ENCODE data around the gene DDX54. TPM values are rescaled to one million over a fixed set of nuclear protein-coding genes. Genes with fewer than 3 reads are reported as not detected.

Gene DDX54
- total RNA-seq, 1 experiment from 2014 or later, result 80.1 TPM

DNA sequence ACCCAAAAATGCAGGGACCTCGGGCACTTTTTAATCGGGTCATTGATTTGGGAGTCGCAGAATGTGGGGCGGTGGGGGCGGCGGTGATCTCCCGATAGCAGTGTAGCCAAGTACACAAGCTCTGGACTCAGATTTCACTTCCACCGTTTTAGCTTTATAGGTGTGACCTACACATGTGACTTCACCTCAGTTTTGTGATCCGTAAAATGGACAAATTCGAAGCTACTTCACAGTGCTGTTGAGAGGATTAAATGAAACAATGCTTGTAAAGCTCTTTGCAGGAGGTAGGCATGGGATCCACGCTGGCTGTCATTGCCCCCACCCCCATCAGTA lies 721 bp upstream of the DDX54 start:
- peaks cover 14% of the 10 kb centered on the region for H3K36me3 ChIP-seq (ENCODE audit: low read depth)
- ChIA-PET CTCF (interaction anchor here (0.5 to 0.6 kb wide), 2 partner anchors 11 to 85 kb away, joined by 3 to 8 read pairs; no protein-coding TSS in a partner anchor), POLR2A (ENCODE audit: unreplicated experiment) (interaction anchor here (0.6 to 0.7 kb wide), 2 partner anchors 35 to 40 kb away, joined by 3 to 5 read pairs; partner anchors contain the start of gene TPCN1)

DNA sequence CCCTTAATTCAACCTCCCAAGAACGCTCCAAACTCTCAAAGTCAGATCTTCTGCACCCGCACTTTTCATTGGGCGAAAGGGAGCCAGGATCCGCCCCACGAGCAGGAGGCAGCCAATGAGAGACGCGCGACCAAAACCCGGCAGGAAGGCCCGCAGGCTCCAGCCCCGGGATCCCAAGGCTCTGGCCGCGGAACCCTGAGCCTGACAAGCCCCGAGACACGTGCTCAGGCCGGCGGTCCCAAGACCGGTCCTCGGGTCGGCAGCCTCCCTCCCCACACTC lies 438 bp downstream of the DDX54 start:
- TF ChIP-seq, protein P1, sequence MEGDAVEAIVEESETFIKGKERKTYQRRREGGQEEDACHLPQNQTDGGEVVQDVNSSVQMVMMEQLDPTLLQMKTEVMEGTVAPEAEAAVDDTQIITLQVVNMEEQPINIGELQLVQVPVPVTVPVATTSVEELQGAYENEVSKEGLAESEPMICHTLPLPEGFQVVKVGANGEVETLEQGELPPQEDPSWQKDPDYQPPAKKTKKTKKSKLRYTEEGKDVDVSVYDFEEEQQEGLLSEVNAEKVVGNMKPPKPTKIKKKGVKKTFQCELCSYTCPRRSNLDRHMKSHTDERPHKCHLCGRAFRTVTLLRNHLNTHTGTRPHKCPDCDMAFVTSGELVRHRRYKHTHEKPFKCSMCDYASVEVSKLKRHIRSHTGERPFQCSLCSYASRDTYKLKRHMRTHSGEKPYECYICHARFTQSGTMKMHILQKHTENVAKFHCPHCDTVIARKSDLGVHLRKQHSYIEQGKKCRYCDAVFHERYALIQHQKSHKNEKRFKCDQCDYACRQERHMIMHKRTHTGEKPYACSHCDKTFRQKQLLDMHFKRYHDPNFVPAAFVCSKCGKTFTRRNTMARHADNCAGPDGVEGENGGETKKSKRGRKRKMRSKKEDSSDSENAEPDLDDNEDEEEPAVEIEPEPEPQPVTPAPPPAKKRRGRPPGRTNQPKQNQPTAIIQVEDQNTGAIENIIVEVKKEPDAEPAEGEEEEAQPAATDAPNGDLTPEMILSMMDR (conservative IDR thresholded peaks at IDR 0.05), result no peak
- TF ChIP-seq EZH2 (IDR thresholded peaks at IDR 0.05; ENCODE audit: low read depth), result no peak
- Histone ChIP-seq H2AFZ (peak overlapping the region; percentile 90), H3K4me3 (peak overlapping the region; percentile 80), H3K9me2 (ENCODE audit: insufficient read depth) (no peaks in the 10 kb centered on the region), H4K20me1 (ENCODE audit: insufficient read depth) (peaks cover 31% of the 10 kb centered on the region), H3K36me3 (ENCODE audit: low read depth) (peaks cover 16% of the 10 kb centered on the region; the same call in 1 of the 2 replicates), H3K79me2 (ENCODE audit: low read depth) (peaks cover 57% of the 10 kb centered on the region), H3K27ac (peak overlapping the region; percentile 89), H3F3A (ENCODE audit: insufficient read depth, low read depth) (peaks cover 36% of the 10 kb centered on the region), H3K4me1 (replicated peaks; ENCODE audit: insufficient read depth) (peaks cover 15% of the 10 kb centered on the region), H3K4me2 (peak overlapping the region; percentile 91), H3K9me3 (ENCODE audit: insufficient read depth, low read depth) (no peaks in the 10 kb centered on the region), H3K27me3 (ENCODE audit: insufficient read depth, low read depth) (no peaks in the 10 kb centered on the region)
- CTCF ChIA-PET, result interaction anchor here (0.6 kb wide), 1 partner anchor 49 kb away, joined by 4 read pairs; the partner anchor contains the start of gene RASAL1
- intact Hi-C loops (cut with micrococcal nuclease; ENCODE audit: unreplicated experiment), result no loop called here
- peak; percentile 79 to 90 for DNase-seq
- no TSS peak for BruUV-seq (replicated peaks)
- POLR2A ChIA-PET (ENCODE audit: unreplicated experiment), result interaction anchor here (0.5 to 0.7 kb wide), 3 partner anchors 16 to 192 kb away, joined by 3 to 4 read pairs (median 3); no protein-coding TSS in a partner anchor

More for the DNA sequence above, 721 bp upstream of the DDX54 start:
- Histone ChIP-seq H3K9me3 (ENCODE audit: insufficient read depth, low read depth) (no peaks in the 10 kb centered on the region), H3F3A (ENCODE audit: insufficient read depth, low read depth) (peaks cover 41% of the 10 kb centered on the region), H3K9me2 (ENCODE audit: insufficient read depth) (no peaks in the 10 kb centered on the region), H3K4me1 (replicated peaks; ENCODE audit: insufficient read depth) (peaks cover 15% of the 10 kb centered on the region), H3K27me3 (ENCODE audit: insufficient read depth, low read depth) (no peaks in the 10 kb centered on the region), H4K20me1 (ENCODE audit: insufficient read depth) (peaks cover 28% of the 10 kb centered on the region), H3K4me2 (peak overlapping the region; percentile 91), H3K27ac (peak overlapping the region; percentile 89), H3K79me2 (ENCODE audit: low read depth) (peaks cover 57% of the 10 kb centered on the region), H2AFZ (peak overlapping the region; percentile 90), H3K4me3 (peak overlapping the region; percentile 80)
- BruUV-seq (replicated peaks), result no TSS peak
- intact Hi-C loops (cut with micrococcal nuclease; ENCODE audit: unreplicated experiment), result no loop called here
- TF ChIP-seq, protein P1 (conservative IDR thresholded peaks at IDR 0.05), result no peak
- no peak for TF ChIP-seq EZH2 (IDR thresholded peaks at IDR 0.05; ENCODE audit: low read depth)
- DNase-seq, result peak in 1 of 2 experiments; percentile 52

DNA sequence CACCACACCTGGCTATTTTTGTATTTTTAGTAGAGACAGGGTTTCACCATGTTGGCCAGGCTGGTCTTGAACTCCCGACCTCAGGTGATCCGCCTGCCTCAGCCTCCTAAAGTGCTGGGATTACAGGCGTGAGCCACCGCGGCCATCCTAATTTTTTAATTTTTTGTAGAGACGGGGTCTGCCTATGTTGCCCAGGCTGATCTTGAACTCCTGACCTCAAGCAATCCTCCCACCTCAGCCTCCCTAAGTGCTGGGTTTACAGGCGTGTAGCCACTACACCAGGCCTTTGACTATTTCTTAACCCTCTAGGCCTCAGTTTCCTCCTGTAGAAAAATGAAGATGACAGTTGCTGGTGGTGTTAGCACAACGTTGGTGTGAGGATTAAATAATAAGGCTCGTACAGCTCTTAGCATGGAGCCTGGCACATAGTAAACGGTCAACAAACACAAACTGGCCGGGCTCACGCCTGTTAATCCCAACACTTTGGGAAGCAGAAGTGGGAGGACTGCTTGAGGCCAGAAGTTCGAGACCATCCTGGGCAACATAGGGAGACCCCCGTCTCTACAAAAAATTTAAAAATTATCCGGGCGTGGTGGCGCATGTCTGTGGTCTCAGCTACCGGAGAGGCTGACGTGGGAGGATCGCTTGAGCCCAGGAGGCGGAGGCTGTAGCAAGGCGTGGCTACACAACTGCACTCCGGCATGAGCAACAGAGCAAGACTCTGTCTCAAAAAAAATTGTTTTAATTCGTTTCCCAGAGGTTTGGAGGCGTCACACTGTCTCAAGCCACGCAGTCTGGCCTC lies 979 bp downstream of the DDX54 start:
- peak overlapping the region; percentile 90 for H2AFZ ChIP-seq
- peak overlapping the region; percentile 80 for H3K4me3 ChIP-seq
- POLR2A ChIA-PET (ENCODE audit: unreplicated experiment), result interaction anchor here (0.5 to 0.7 kb wide), 3 partner anchors 57 to 192 kb away, joined by 3 read pairs; no protein-coding TSS in a partner anchor
- TF ChIP-seq EZH2 (IDR thresholded peaks at IDR 0.05; ENCODE audit: low read depth), result no peak
- TF ChIP-seq, protein P1 (conservative IDR thresholded peaks at IDR 0.05), result no peak
- no peak for DNase-seq
- CTCF ChIA-PET, result no interaction called here
- intact Hi-C loops (cut with micrococcal nuclease; ENCODE audit: unreplicated experiment), result no loop called here
- no peaks in the 10 kb centered on the region for H3K9me2 ChIP-seq (ENCODE audit: insufficient read depth)
- H3K79me2 ChIP-seq (ENCODE audit: low read depth), result peaks cover 57% of the 10 kb centered on the region
- H3F3A ChIP-seq (ENCODE audit: insufficient read depth, low read depth), result peaks cover 30% of the 10 kb centered on the region
- peak overlapping the region; percentile 89 for H3K27ac ChIP-seq
- no peaks in the 10 kb centered on the region for H3K9me3 ChIP-seq (ENCODE audit: insufficient read depth, low read depth)
- H4K20me1 ChIP-seq (ENCODE audit: insufficient read depth), result peaks cover 31% of the 10 kb centered on the region
- peak overlapping the region; percentile 91 for H3K4me2 ChIP-seq
- BruUV-seq (replicated peaks), result TSS peak; percentile 55
- peaks cover 17% of the 10 kb centered on the region; the same call in 1 of the 2 replicates for H3K36me3 ChIP-seq (ENCODE audit: low read depth)
- H3K27me3 ChIP-seq (ENCODE audit: insufficient read depth, low read depth), result no peaks in the 10 kb centered on the region
- H3K4me1 ChIP-seq (replicated peaks; ENCODE audit: insufficient read depth), result peaks cover 15% of the 10 kb centered on the region

Data from PC-9 (cell line).